Measurements from ENCODE around the gene ACD.
"Not testable (repeated sequence)": the region's sequence is repeated elsewhere in the genome, so short reads cannot be mapped to it uniquely, and the experiment has no call there.

The ACD gene

GRCh38 chr16:67699265-67699664, 39.2 kb upstream of the ACD start (continued):
- TF ChIP-seq ISL1 (CRISPR knock-in tag; IDR thresholded peaks at IDR 0.05), result no peak

DNA sequence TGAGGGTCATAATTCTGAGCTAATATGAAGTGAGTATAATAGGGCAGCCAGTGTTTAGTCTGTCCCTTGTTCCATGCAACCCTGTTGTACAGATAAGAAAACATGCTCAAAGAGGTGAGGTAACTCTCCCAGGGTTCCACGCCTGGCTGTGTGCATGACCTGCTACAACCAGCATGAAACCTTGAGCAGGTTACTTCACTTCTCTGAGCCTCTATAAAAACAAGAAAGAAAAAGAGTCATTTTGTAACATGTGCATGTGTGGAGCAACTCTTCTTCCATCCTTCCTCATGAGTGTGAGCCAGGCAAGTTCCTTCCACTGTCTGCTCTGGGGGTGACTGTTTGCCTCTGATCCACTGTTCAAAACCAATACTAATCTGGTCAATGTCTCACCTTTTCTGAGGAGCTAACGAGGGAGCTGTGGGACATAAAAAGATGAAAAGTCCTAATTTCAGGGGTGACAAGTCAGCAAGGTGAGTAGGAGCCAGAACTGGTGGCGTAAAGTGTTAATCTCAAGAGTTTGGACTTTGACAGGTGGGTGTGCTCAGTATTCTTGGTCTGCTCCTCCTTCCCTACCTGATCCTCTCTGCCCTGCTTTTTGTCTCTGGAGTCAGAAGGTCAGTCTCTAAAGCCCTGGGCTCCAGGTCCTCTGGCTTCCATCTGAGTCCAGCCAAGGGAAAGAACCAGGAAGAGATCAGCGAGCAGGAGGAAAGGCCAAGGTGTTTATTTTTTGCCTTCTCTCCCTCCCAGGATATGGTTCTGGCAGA, 37.5 kb upstream of the ACD start:
- no peak for ATAC-seq
- TF ChIP-seq RARB (CRISPR knock-in tag; IDR thresholded peaks at IDR 0.05) (no peak), TOX (CRISPR knock-in tag; IDR thresholded peaks at IDR 0.05; ENCODE audit: borderline replicate concordance) (no peak), BACH2 (CRISPR knock-in tag; IDR thresholded peaks at IDR 0.05; ENCODE audit: borderline replicate concordance) (no peak), CSDC2 (CRISPR knock-in tag; IDR thresholded peaks at IDR 0.05) (no peak), ARNTL (CRISPR knock-in tag; IDR thresholded peaks at IDR 0.05; ENCODE audit: borderline replicate concordance, low read depth) (no peak), ZFP30 (CRISPR knock-in tag; IDR thresholded peaks at IDR 0.05) (no peak), ZFP3 (CRISPR knock-in tag; IDR thresholded peaks at IDR 0.05) (no peak), ZNF8 (CRISPR knock-in tag; IDR thresholded peaks at IDR 0.05) (no peak), ESRRG (CRISPR knock-in tag; IDR thresholded peaks at IDR 0.05) (no peak), TCF4 (CRISPR knock-in tag; IDR thresholded peaks at IDR 0.05; ENCODE audit: borderline replicate concordance) (no peak), ZNF565 (CRISPR knock-in tag; conservative IDR thresholded peaks at IDR 0.05; ENCODE audit: low read depth) (no peak), GLIS3 (CRISPR knock-in tag; IDR thresholded peaks at IDR 0.05) (no peak), SNAI2 (CRISPR knock-in tag; IDR thresholded peaks at IDR 0.05) (no peak), ZC3H10 (CRISPR knock-in tag; IDR thresholded peaks at IDR 0.05) (no peak), ZNF70 (CRISPR knock-in tag; IDR thresholded peaks at IDR 0.05) (no peak), PPARA (CRISPR knock-in tag; IDR thresholded peaks at IDR 0.05; ENCODE audit: borderline replicate concordance) (no peak), ISL1 (CRISPR knock-in tag; IDR thresholded peaks at IDR 0.05) (no peak)
- TF ChIP-seq, protein P1, sequence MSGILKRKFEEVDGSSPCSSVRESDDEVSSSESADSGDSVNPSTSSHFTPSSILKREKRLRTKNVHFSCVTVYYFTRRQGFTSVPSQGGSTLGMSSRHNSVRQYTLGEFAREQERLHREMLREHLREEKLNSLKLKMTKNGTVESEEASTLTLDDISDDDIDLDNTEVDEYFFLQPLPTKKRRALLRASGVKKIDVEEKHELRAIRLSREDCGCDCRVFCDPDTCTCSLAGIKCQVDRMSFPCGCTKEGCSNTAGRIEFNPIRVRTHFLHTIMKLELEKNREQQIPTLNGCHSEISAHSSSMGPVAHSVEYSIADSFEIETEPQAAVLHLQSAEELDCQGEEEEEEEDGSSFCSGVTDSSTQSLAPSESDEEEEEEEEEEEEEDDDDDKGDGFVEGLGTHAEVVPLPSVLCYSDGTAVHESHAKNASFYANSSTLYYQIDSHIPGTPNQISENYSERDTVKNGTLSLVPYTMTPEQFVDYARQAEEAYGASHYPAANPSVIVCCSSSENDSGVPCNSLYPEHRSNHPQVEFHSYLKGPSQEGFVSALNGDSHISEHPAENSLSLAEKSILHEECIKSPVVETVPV (CRISPR knock-in tag; IDR thresholded peaks at IDR 0.05), result no peak
- TF ChIP-seq, protein P2, sequence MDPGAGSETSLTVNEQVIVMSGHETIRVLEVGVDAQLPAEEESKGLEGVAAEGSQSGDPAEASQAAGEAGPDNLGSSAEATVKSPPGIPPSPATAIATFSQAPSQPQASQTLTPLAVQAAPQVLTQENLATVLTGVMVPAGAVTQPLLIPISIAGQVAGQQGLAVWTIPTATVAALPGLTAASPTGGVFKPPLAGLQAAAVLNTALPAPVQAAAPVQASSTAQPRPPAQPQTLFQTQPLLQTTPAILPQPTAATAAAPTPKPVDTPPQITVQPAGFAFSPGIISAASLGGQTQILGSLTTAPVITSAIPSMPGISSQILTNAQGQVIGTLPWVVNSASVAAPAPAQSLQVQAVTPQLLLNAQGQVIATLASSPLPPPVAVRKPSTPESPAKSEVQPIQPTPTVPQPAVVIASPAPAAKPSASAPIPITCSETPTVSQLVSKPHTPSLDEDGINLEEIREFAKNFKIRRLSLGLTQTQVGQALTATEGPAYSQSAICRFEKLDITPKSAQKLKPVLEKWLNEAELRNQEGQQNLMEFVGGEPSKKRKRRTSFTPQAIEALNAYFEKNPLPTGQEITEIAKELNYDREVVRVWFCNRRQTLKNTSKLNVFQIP (CRISPR knock-in tag; IDR thresholded peaks at IDR 0.05; ENCODE audit: borderline replicate concordance, low read depth), result no peak
- TF ChIP-seq, protein P3, sequence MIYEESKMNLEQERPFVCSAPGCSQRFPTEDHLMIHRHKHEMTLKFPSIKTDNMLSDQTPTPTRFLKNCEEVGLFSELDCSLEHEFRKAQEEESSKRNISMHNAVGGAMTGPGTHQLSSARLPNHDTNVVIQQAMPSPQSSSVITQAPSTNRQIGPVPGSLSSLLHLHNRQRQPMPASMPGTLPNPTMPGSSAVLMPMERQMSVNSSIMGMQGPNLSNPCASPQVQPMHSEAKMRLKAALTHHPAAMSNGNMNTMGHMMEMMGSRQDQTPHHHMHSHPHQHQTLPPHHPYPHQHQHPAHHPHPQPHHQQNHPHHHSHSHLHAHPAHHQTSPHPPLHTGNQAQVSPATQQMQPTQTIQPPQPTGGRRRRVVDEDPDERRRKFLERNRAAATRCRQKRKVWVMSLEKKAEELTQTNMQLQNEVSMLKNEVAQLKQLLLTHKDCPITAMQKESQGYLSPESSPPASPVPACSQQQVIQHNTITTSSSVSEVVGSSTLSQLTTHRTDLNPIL (CRISPR knock-in tag; IDR thresholded peaks at IDR 0.05; ENCODE audit: low read depth), result no peak

- no peak for ATAC-seq
- TF ChIP-seq, protein P2 (CRISPR knock-in tag; IDR thresholded peaks at IDR 0.05; ENCODE audit: borderline replicate concordance, low read depth), result no peak
- TF ChIP-seq, protein P4, sequence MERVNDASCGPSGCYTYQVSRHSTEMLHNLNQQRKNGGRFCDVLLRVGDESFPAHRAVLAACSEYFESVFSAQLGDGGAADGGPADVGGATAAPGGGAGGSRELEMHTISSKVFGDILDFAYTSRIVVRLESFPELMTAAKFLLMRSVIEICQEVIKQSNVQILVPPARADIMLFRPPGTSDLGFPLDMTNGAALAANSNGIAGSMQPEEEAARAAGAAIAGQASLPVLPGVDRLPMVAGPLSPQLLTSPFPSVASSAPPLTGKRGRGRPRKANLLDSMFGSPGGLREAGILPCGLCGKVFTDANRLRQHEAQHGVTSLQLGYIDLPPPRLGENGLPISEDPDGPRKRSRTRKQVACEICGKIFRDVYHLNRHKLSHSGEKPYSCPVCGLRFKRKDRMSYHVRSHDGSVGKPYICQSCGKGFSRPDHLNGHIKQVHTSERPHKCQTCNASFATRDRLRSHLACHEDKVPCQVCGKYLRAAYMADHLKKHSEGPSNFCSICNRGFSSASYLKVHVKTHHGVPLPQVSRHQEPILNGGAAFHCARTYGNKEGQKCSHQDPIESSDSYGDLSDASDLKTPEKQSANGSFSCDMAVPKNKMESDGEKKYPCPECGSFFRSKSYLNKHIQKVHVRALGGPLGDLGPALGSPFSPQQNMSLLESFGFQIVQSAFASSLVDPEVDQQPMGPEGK (CRISPR knock-in tag; IDR thresholded peaks at IDR 0.05; ENCODE audit: borderline replicate concordance), result no peak
- TF ChIP-seq GLIS3 (CRISPR knock-in tag; IDR thresholded peaks at IDR 0.05) (no peak), CSDC2 (CRISPR knock-in tag; IDR thresholded peaks at IDR 0.05) (no peak), ZNF70 (CRISPR knock-in tag; IDR thresholded peaks at IDR 0.05) (no peak)
These were observed 34.6 kb upstream of the ACD start for GRCh38 chr16:67694611-67695010.

DNA sequence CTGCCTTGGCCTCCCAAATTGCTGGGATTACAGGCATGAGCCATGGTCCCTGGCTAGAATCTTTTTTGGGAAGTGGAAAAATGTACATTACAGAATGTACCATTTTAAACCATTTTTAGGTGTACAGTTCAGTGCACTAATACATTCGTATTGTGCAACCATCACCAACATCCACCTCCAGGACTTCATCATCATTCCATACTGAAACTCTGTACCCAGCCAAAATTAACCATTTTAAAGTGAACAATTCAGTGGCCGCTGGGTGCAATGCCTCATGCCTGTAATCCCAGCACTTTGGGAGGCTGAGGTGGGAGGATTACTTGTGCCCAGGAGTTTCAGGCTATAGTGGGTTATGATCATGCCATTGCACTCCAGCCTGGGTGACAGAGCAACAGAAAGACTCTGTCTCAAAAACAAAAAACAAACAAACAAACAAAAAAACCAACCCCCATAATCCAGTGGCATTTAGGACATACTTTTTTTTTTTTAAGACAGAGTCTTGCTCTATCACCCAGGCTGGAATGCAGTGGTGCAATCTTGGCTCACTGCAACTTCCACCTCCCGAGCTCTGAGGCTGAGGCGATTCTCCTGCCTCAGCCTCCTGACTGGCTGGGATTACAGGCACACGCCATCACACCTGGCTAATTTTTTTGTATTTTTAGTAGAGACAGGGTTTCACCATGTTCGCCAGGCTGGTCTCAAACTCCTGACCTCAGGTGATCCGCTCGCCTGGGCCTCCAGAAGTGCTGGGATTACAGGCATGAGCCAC, 33.6 kb upstream of the ACD start:
- not testable (repeated sequence) for ATAC-seq
